ENCODE results near the gene FAM3C. TPM values are rescaled to one million over a fixed set of nuclear protein-coding genes. Genes with fewer than 3 reads are reported as not detected.

FAM3C gene
- total RNA-seq, 1 donor from 2014 or later: 110 TPM

DNA sequence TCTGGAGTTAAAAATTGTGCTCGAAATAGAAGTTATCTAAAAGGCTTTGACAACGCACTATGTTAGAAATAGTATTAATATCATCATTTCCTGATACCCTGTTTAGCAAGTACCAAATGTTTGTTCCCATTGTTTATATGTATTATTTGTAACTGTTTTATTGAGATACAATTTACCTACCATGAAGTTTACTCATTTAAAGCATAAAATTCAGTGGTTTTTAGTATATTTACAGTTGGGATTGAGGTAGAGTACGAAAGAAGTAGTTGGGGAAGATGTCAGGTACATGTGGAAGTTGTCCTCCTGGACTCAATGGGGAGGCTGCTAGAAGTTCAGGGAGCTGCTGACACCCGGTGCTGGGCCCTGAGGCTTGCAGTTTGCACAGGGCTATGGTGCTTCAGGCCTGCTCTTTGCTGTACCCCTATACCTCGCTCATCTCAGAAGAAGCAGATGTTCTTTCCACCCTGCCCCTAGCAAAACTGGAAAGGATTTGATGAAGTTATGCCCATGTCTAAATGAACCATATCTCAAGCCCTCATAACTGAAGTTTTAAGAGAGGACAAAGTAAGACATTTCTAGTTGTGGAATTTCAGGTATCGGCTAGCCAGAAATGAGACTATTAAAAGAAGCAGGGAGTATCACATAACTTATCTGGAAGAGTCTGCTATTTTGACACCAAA, 92.5 kb downstream of the FAM3C start:
- FAIRE-seq (no peak), DNase-seq (ENCODE audit: low spot score in 2 of 2) (no peak)

GRCh38 chr7:121302214-121302745, 93.8 kb downstream of the FAM3C start:
- FAIRE-seq (no peak), DNase-seq (ENCODE audit: low spot score in 2 of 2) (no peak)

DNA sequence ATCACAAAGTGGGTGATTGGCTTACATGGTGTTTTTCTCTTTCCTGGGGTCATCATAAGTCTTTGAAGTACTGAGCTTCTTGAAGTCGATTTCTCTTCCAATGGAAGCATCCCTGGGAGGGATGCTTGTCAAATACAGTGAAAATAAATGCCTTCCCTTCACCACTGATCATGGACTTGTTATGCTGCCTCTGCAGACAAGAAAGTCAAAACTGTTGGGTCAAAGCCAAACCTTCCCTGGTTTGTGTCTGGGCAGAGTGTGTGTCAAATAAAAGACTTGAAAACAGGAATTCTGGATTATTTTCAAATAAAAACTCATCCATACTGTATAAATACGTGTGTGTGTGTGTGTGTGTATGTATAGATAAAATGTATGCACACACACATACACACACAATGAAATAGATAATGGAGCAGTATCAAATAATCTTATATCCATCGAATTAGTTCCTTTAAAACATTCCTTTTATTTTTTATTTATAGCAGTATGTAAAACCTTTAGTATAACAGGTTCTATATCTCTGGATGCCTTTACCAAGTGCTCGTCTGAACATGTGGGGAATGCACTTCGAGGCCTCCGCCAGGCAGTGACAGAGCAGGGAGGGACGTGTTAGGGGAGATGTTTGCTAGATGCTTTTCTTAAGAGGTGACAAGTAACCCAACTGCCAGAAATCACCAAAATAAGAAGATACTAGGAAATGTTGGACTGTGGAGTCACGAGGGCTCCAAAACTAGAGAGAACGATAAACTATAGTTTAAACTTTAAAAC, 94.5 kb downstream of the FAM3C start:
- FAIRE-seq (no peak), DNase-seq (ENCODE audit: low spot score in 2 of 2) (no peak)

DNA sequence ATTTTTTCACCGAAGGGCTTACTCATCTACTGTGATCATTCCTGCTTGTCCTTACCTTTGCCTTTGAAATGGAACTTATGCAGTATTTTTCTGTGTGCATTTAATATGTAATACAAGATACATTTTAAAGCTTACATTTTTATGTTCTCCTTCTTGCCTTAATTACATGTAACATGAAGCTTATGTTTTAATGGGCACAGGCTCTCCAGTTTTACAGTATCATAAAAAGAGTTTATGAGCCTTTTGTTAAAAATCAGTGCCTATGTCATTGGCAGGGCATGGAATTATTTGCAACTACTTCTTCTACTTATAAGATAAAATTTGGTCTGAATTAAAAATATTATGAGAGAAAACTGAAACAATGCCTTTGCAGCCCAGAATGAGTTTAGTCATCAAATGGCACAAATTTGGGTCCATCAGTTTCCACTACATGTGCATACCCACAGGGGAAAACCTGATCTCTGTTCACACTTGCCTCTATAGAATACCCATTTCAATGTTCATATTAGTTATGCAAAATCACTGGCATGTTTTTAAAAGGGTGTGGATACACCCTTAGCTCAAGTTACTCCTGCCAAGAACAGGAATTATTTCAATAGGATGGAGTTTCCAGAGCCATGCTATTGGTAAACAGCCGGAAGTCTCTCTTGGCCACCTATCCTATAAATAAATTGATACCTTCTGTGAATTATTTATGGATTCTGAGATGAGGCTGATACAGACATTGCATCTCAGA, 95.3 kb downstream of the FAM3C start:
- DNase-seq (ENCODE audit: low spot score in 2 of 2) (no peak), FAIRE-seq (no peak)

Other genes with a start within 250 kb of the FAM3C start
- 0.82 TPM for gene WNT16, start 67.3 kb downstream of the FAM3C start, total RNA-seq

Data from frontal cortex (tissue), 4 donors.